ENCODE measurements around the gene CANX. TPM values are rescaled to one million over a fixed set of nuclear protein-coding genes. Genes with fewer than 3 reads are reported as not detected.

Gene CANX
- total and polyA plus RNA-seq, 9 of the 15 experiments (the other 6 are each of a cell fraction or from before 2014, with no cell fraction given) = 155 to 893 (median 589) TPM

DNA sequence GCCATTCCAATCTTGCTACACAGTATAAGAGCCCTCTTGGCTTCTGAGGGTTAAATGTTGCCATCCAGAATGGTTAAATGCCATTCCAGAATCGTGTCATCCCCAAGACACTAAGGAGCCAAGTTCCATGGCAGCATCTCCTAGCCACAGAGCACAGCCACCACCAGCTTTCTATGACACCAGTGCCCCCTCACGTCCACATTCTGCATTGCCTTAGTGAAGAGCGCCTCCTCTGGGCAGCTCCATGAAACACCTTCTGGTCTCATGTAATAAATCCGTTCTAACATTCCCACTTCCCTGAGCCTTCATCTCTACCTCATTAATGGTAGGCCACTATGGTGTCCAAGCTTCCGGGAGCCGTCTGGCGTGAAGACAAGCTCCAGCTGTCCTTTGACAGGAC, 30.4 kb upstream of the CANX start (continued):
- TF ChIP-seq HNRNPK (IDR thresholded peaks at IDR 0.05; ENCODE audit: low read depth, low read length, poor library complexity, severe bottlenecking) (no peak), SMARCA4 (IDR thresholded peaks at IDR 0.05) (0 out of 2 replicates have a peak, but pooled peaks have one; percentile 17), NFYB (IDR thresholded peaks at IDR 0.05; ENCODE audit: extremely low read depth, insufficient read length) (no peak), ADNP (tag; IDR thresholded peaks at IDR 0.05) (no peak), PML (IDR thresholded peaks at IDR 0.05; ENCODE audit: low read length) (0 out of 2 replicates have a peak, but pooled peaks have one; percentile 14), SRSF3 (IDR thresholded peaks at IDR 0.05; ENCODE audit: insufficient read depth, low read length) (no peak), SMAD1 (IDR thresholded peaks at IDR 0.05; ENCODE audit: low read depth, low read length, partially characterized antibody) (no peak), ZNF384 (IDR thresholded peaks at IDR 0.05; ENCODE audit: low read depth, low read length) (peak; percentile 31; the same call in 1 of the 2 replicates), ZFX (CRISPR knock-in tag; IDR thresholded peaks at IDR 0.05) (no peak), NCOA1 (IDR thresholded peaks at IDR 0.05; ENCODE audit: low read depth) (no peak), CEBPB (tag; IDR thresholded peaks at IDR 0.05) (no peak), ZEB2 (IDR thresholded peaks at IDR 0.05) (no peak), PHTF2 (CRISPR knock-in tag; IDR thresholded peaks at IDR 0.05) (no peak), BMI1 (IDR thresholded peaks at IDR 0.05; ENCODE audit: low read length) (no peak), TEAD2 (tag; IDR thresholded peaks at IDR 0.05) (no peak)
- TF ChIP-seq, protein P1, sequence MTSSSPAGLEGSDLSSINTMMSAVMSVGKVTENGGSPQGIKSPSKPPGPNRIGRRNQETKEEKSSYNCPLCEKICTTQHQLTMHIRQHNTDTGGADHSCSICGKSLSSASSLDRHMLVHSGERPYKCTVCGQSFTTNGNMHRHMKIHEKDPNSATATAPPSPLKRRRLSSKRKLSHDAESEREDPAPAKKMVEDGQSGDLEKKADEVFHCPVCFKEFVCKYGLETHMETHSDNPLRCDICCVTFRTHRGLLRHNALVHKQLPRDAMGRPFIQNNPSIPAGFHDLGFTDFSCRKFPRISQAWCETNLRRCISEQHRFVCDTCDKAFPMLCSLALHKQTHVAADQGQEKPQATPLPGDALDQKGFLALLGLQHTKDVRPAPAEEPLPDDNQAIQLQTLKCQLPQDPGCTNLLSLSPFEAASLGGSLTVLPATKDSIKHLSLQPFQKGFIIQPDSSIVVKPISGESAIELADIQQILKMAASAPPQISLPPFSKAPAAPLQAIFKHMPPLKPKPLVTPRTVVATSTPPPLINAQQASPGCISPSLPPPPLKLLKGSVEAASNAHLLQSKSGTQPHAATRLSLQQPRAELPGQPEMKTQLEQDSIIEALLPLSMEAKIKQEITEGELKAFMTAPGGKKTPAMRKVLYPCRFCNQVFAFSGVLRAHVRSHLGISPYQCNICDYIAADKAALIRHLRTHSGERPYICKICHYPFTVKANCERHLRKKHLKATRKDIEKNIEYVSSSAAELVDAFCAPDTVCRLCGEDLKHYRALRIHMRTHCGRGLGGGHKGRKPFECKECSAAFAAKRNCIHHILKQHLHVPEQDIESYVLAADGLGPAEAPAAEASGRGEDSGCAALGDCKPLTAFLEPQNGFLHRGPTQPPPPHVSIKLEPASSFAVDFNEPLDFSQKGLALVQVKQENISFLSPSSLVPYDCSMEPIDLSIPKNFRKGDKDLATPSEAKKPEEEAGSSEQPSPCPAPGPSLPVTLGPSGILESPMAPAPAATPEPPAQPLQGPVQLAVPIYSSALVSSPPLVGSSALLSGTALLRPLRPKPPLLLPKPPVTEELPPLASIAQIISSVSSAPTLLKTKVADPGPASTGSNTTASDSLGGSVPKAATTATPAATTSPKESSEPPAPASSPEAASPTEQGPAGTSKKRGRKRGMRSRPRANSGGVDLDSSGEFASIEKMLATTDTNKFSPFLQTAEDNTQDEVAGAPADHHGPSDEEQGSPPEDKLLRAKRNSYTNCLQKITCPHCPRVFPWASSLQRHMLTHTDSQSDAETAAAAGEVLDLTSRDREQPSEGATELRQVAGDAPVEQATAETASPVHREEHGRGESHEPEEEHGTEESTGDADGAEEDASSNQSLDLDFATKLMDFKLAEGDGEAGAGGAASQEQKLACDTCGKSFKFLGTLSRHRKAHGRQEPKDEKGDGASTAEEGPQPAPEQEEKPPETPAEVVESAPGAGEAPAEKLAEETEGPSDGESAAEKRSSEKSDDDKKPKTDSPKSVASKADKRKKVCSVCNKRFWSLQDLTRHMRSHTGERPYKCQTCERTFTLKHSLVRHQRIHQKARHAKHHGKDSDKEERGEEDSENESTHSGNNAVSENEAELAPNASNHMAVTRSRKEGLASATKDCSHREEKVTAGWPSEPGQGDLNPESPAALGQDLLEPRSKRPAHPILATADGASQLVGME (CRISPR knock-in tag; IDR thresholded peaks at IDR 0.05) = no peak
- TF ChIP-seq, protein P2, sequence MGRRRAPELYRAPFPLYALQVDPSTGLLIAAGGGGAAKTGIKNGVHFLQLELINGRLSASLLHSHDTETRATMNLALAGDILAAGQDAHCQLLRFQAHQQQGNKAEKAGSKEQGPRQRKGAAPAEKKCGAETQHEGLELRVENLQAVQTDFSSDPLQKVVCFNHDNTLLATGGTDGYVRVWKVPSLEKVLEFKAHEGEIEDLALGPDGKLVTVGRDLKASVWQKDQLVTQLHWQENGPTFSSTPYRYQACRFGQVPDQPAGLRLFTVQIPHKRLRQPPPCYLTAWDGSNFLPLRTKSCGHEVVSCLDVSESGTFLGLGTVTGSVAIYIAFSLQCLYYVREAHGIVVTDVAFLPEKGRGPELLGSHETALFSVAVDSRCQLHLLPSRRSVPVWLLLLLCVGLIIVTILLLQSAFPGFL (CRISPR knock-in tag; IDR thresholded peaks at IDR 0.05) = no peak
- TF ChIP-seq, protein P3, sequence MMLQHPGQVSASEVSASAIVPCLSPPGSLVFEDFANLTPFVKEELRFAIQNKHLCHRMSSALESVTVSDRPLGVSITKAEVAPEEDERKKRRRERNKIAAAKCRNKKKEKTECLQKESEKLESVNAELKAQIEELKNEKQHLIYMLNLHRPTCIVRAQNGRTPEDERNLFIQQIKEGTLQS (IDR thresholded peaks at IDR 0.05) = no peak
- TF ChIP-seq, protein P3 (CRISPR knock-in tag; conservative IDR thresholded peaks at IDR 0.05) = no peak
- TF ChIP-seq, protein P4, sequence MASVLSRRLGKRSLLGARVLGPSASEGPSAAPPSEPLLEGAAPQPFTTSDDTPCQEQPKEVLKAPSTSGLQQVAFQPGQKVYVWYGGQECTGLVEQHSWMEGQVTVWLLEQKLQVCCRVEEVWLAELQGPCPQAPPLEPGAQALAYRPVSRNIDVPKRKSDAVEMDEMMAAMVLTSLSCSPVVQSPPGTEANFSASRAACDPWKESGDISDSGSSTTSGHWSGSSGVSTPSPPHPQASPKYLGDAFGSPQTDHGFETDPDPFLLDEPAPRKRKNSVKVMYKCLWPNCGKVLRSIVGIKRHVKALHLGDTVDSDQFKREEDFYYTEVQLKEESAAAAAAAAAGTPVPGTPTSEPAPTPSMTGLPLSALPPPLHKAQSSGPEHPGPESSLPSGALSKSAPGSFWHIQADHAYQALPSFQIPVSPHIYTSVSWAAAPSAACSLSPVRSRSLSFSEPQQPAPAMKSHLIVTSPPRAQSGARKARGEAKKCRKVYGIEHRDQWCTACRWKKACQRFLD (CRISPR knock-in tag; IDR thresholded peaks at IDR 0.05) = no peak
